ENCODE results near the gene SLC7A5.

GRCh38 chr16:87854053-87854906, 15.0 kb downstream of the SLC7A5 start:
- no peak for TF ChIP-seq POLR2AphosphoS5 (IDR thresholded peaks at IDR 0.05)
- TF ChIP-seq, protein P1, sequence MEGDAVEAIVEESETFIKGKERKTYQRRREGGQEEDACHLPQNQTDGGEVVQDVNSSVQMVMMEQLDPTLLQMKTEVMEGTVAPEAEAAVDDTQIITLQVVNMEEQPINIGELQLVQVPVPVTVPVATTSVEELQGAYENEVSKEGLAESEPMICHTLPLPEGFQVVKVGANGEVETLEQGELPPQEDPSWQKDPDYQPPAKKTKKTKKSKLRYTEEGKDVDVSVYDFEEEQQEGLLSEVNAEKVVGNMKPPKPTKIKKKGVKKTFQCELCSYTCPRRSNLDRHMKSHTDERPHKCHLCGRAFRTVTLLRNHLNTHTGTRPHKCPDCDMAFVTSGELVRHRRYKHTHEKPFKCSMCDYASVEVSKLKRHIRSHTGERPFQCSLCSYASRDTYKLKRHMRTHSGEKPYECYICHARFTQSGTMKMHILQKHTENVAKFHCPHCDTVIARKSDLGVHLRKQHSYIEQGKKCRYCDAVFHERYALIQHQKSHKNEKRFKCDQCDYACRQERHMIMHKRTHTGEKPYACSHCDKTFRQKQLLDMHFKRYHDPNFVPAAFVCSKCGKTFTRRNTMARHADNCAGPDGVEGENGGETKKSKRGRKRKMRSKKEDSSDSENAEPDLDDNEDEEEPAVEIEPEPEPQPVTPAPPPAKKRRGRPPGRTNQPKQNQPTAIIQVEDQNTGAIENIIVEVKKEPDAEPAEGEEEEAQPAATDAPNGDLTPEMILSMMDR (IDR thresholded peaks at IDR 0.05), result no peak
